Prostate gland (tissue), 2 donors: Measurements from ENCODE around the gene CTNNA3.

ENCODE experiments used
- POLR2A ChIP-seq: fragments of 450-650 bp; IDR thresholded peaks from one replicate; pipeline ENCODE4 v1.6.1; 2016; ENCODE audit warnings: antibody characterized with exemption, mild to moderate bottlenecking
- TF ChIP-seq, protein P1 (sequence below), 4 experiments: fragments of 200-600 bp in 2 of 4; fragments of 450-650 bp in 2 of 4; sonication (generic) in 2 of 4; IDR thresholded peaks; 1 replicate in 3 of 4; 2 replicates in 1 of 4; pipeline ENCODE4 v1.5.1; 2016 to 2019; ENCODE audit warnings: antibody characterized with exemption in 4 of 4, mild to moderate bottlenecking in 2 of 4, moderate library complexity in 2 of 4

DNA sequence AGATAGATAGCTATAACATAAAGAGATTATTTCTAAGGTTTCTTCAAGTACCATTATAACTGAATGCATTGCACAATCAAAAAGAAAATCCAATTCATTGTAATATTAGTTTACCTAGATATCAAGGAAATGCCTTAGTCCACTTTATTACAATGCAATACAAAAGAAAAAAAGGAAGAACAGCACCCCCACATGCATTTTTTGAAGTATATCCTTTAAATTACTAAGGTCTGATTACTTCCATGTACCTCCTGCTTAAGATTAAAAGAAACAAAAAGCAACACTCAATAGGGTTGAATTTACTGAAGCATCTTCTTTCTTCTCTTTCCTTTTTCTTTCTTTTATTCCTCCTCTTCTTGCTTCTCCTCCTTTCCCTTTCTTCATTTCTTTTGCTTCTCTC, 1743.9 kb downstream of the CTNNA3 start:
- TF ChIP-seq, protein P1, sequence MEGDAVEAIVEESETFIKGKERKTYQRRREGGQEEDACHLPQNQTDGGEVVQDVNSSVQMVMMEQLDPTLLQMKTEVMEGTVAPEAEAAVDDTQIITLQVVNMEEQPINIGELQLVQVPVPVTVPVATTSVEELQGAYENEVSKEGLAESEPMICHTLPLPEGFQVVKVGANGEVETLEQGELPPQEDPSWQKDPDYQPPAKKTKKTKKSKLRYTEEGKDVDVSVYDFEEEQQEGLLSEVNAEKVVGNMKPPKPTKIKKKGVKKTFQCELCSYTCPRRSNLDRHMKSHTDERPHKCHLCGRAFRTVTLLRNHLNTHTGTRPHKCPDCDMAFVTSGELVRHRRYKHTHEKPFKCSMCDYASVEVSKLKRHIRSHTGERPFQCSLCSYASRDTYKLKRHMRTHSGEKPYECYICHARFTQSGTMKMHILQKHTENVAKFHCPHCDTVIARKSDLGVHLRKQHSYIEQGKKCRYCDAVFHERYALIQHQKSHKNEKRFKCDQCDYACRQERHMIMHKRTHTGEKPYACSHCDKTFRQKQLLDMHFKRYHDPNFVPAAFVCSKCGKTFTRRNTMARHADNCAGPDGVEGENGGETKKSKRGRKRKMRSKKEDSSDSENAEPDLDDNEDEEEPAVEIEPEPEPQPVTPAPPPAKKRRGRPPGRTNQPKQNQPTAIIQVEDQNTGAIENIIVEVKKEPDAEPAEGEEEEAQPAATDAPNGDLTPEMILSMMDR (IDR thresholded peaks at IDR 0.05) = no peak
- no peak for TF ChIP-seq POLR2A
